ENCODE results near the gene GSPT1. TPM values are rescaled to one million over a fixed set of nuclear protein-coding genes. Genes with fewer than 3 reads are reported as not detected.
"Not testable (repeated sequence)": the region's sequence is repeated elsewhere in the genome, so short reads cannot be mapped to it uniquely, and the experiment has no call there.

The GSPT1 gene
- total RNA-seq, 4 donors from 2014 or later = 61.8 to 178 (median 90.0) TPM

DNA sequence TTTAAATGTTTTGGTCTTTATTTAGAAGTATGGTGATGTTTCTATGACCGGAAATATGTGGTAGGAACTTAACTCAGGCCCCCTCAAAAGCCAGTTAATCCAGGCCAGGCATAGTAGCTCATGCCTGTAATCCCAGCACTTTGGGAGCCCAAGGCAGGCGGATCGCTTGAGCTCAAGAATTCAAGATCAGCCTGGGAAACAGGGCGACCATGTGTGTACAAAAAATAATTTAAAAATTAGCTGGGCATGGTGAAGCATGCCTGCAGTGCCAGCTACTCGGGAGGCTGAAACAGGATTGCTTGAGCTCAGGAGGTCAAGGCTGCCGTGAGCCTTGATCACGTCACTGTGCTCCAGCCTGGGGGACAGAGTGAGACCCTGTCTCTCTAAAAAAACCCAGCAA, 74.7 kb downstream of the GSPT1 start:
- TF ChIP-seq, protein P1, sequence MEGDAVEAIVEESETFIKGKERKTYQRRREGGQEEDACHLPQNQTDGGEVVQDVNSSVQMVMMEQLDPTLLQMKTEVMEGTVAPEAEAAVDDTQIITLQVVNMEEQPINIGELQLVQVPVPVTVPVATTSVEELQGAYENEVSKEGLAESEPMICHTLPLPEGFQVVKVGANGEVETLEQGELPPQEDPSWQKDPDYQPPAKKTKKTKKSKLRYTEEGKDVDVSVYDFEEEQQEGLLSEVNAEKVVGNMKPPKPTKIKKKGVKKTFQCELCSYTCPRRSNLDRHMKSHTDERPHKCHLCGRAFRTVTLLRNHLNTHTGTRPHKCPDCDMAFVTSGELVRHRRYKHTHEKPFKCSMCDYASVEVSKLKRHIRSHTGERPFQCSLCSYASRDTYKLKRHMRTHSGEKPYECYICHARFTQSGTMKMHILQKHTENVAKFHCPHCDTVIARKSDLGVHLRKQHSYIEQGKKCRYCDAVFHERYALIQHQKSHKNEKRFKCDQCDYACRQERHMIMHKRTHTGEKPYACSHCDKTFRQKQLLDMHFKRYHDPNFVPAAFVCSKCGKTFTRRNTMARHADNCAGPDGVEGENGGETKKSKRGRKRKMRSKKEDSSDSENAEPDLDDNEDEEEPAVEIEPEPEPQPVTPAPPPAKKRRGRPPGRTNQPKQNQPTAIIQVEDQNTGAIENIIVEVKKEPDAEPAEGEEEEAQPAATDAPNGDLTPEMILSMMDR (IDR thresholded peaks at IDR 0.05) = no peak
- no peak for ATAC-seq (ENCODE audit: low FRiP score)
- no peak for DNase-seq (ENCODE audit: low spot score)

DNA sequence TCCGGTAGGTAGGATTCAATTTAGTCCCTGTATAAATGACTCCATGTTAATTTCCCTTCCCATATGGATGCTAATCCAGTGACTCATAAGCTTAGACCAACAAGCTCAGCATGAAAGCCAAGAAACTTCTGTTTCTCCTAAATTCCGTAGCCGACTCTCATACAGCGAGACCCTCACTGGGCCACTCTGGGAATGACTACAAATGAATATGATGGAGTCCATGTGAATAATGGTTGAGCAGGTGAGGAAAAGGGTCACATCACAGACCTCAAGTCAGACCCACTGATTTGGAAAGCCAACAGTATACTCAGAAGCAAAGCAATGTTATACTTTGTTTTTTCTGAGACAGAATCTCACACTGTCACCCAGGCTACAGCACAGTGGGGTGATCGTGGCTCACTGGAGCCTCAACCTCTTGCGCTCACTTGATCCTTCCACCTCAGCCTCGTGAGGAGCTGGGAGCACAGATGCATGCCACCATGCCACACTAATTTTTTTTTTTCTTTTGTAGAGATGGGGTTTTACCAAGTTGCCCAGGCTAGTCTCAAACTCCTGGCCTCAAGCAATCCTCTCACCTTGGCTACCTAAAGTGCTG, 79.0 kb downstream of the GSPT1 start:
- no peak for DNase-seq (ENCODE audit: low spot score)
- TF ChIP-seq, protein P1 (IDR thresholded peaks at IDR 0.05) = no peak
- peak; percentile 17 for ATAC-seq (ENCODE audit: low FRiP score)

DNA sequence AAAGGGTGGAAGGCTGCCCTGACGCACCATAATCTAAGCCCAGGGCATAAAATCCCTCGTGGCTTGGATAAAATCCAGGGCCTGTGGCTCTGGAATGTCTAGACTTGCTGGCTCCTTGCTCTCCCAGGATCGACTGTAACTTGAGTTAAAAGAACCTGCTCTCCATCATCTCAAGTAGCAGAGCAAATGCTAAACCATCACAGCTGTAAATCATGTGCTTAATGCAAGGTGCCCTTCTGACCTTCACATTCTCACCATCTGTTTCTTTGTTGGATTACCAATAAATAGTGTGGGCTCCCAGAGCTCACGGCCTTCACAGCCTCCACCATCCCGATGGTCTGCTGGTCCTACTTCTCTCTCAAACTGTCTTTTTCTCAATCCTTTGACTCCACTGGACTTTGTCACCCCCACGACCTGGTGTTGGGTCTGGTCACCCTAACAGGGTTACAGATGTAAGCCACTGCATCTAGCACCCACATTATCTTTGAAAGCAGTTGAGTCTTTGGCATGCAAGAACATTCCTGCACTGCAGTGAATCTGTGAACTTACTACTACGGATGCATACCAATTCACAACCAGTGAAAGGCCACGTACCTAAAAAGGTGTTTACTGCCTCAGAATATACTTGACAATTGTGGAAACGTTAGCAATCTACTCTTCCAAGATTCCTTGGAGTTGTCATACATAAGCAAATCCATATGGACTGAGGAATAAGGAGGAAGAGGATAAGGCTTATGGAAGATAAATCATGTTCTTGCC, 79.7 kb downstream of the GSPT1 start:
- ATAC-seq (ENCODE audit: low FRiP score) = no peak
- no peak for DNase-seq (ENCODE audit: low spot score)
- TF ChIP-seq, protein P1 (IDR thresholded peaks at IDR 0.05) = no peak

DNA sequence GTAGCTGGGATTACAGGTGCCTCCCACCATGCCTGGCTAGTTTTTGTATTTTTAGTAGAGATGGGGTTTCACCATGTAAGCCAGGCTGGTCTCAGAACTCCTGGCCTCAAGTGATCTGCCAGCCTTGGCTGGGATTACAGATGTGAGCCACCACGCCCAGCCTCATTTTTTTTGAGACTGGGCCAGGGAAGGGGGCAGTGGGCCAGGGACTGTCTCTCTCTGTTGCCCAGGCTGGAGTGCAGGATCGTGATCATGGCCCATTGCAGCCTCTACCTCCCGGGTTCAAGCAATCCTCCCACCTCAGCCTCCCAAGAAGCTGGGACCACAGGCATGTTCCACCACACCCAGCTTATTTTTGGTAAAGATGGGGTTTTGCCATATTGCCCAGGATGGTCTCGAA, 80.4 kb downstream of the GSPT1 start:
- ATAC-seq (ENCODE audit: low FRiP score) = no peak
- no peak for DNase-seq (ENCODE audit: low spot score)
- TF ChIP-seq, protein P1 (IDR thresholded peaks at IDR 0.05) = no peak

DNA sequence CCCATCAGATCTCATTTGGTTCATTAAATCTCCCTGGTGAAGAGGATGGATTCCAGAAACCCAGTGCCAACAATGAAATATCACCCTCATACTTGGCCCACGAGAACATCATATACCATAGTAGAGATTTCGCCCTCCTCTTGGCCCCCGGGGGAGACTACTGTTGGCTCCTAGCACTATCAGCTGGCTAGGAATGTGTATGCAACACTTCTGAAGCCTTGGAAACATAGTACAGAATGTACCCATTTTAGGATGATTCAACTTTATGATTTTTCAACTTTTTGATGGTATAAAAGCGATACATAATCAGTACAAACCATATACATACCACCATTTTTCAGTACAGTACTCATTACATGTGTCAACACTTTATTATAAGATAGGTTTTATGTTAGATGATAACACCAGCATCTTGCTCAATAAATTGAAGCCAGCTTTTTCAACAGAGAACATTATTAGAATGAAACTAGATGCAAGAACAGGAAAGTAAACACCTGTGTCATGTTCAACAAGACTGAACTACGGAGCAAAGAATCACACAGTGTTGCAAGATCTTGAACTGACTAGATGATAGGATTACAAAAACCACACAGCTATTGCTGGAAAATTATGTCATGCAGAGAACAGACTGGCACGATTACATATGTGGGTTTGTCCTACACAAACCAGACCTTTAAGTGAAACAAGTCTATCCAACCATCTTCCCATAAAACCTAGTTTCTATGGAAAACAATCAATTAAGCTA, 81.6 kb downstream of the GSPT1 start:
- peak; percentile 75 for ATAC-seq (ENCODE audit: low FRiP score)
- no peak for DNase-seq (ENCODE audit: low spot score)
- TF ChIP-seq, protein P1 (IDR thresholded peaks at IDR 0.05) = no peak

DNA sequence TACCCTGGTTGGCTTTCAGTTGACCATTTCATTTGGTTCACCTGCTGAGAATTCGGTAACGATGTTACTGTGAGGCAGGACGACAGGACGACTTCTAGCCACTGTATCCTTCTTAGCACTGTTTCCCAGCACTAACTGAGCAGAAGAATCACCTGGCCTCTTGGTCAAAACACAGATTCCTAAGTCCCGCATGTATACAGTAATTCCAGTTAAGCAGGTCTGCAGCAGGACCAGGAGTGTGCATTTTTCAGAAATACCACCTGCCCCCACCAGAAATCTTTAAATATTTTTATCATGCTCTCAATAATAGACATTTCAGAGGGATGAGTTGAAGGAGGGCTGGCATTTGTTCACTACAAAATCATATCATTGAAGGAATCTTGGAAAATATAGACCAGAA, 87.1 kb downstream of the GSPT1 start:
- DNase-seq (ENCODE audit: low spot score) (no peak), ATAC-seq (ENCODE audit: low FRiP score) (no peak)
- TF ChIP-seq, protein P1 (IDR thresholded peaks at IDR 0.05) = no peak

DNA sequence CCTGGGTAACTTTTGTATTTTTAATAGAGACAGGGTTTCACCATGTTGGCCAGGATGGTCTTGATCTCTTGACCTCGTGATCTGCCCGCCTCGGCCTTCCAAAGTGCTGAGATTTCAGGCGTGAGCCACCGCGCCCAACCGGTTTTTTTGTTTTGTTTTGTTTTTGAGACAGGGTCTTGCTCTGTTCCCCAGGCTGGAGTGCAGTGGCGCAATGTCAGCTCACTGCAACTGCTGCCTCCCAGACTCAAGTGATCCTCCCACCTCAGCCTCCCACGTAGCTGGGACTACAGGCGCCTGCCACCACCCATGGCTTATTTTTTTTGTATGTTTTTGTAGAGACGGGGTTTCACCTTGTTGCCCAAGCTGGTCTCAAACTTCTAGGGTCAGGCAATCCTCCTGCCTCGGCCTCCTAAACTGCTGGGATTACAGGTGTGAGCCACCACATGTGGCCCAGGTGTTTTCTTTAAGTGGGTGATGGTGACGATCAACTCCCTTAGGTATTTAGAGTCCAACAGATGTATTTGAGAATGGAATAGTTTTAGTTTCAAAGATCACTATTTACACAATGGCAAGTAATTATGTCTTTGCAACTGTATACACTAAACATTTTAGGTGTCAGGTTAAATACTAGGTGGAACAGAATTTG, 90.1 kb downstream of the GSPT1 start:
- not testable (repeated sequence) for ATAC-seq (ENCODE audit: low FRiP score); DNase-seq (ENCODE audit: low spot score)

Measured in omental fat pad (tissue), 4 donors.